HepG2 (cell line): ENCODE data around the gene LHX3. TPM values are rescaled to one million over a fixed set of nuclear protein-coding genes. Genes with fewer than 3 reads are reported as not detected.

Source experiments
- ATAC-seq: fragments of 200-7000 bp; cut with Tn5 transposase; 3 replicates; pipeline ENCODE4 v1.9.1; 2020; ENCODE audit warnings: mild to moderate bottlenecking, moderate library complexity
- BruUV-seq: library from RNA; stranded (reverse); fragments of 400-500 nt; replicated peaks from 2 replicates; lab custom pipeline; 2021; lab: Mats Ljungman, UMichigan
- CTCF ChIA-PET: fragments of 300-600 bp; formaldehyde crosslinking; extraction: SDS; loops from one replicate; lab custom pipeline; 2021; ENCODE audit warnings: low total read pairs, inconsistent platforms, low intra/inter-chr PET ratio; lab: Yijun Ruan, JAX
- POLR2A ChIA-PET: fragments of 350-600 bp; sonication (Branson Sonifier 250); formaldehyde crosslinking; loops from one replicate; lab custom pipeline; 2020; ENCODE audit warnings: antibody characterized with exemption, inconsistent platforms; lab: Yijun Ruan, JAX
- DNase-seq: peaks from one replicate; pipeline ENCODE4 v3.0.0-alpha.2; 2015; ENCODE audit warnings: low spot score
- FAIRE-seq: peaks from 3 replicates; lab custom pipeline; 2011; peaks lifted over from hg19 to GRCh38; lab: Jason Lieb, UNC
- H2AFZ ChIP-seq: one replicate; pipeline ENCODE4 v1.6.1; 2011; ENCODE audit warnings: low read length, inconsistent platforms
- H3K27ac ChIP-seq: fragments of 300-600 bp; 3 replicates; pipeline ENCODE4 v1.8.0; 2011; ENCODE audit warnings: mixed run types, mild to moderate bottlenecking, mixed read lengths, low read length, inconsistent platforms; ENCODE audit not compliant: insufficient read depth; ENCODE audit errors: extremely low read length
- H3K27me3 ChIP-seq, 2 experiments: fragments of 200-600 bp in 1 of 2; 2 replicates in 1 of 2; 3 replicates in 1 of 2; pipeline versions ENCODE4 v1.6.0 to v1.8.0; 2011; ENCODE audit warnings: low read length in 2 of 2, mild to moderate bottlenecking in 2 of 2, moderate library complexity in 2 of 2, inconsistent platforms in 1 of 2; ENCODE audit not compliant: insufficient read depth in 2 of 2, control insufficient read depth in 1 of 2
- H3K36me3 ChIP-seq, 2 experiments: fragments of 200-600 bp in 1 of 2; replicated peaks in 1 of 2; 2 replicates in 1 of 2; 3 replicates in 1 of 2; pipeline versions ENCODE4 v1.5.1 to v1.8.0; 2011; ENCODE audit warnings: low read length in 2 of 2, inconsistent platforms in 1 of 2; ENCODE audit not compliant: insufficient read depth in 2 of 2, control insufficient read depth in 1 of 2
- H3K4me1 ChIP-seq: 2 replicates; pipeline ENCODE4 v1.5.1; 2012; ENCODE audit warnings: low read length, inconsistent platforms; ENCODE audit not compliant: insufficient read depth
- H3K4me2 ChIP-seq: 2 replicates; pipeline ENCODE4 v1.6.0; 2011; ENCODE audit warnings: low read depth, low read length, inconsistent platforms
- H3K4me3 ChIP-seq, 3 experiments: fragments of 200-600 bp in 1 of 3; sonication (generic), shearing (Covaris generic) in 1 of 3; replicated peaks in 1 of 3; 2 replicates each; pipeline ENCODE4 v1.5.1; 2011 to 2016; ENCODE audit warnings: low read length in 3 of 3, inconsistent platforms in 2 of 3, low read depth in 2 of 3, mild to moderate bottlenecking in 2 of 3, control low read depth in 1 of 3, mixed read lengths in 1 of 3; ENCODE audit not compliant: insufficient read depth in 1 of 3
- H3K79me2 ChIP-seq: one replicate; pipeline ENCODE4 v1.6.1; 2011; ENCODE audit warnings: low read length, inconsistent platforms; ENCODE audit not compliant: insufficient read depth
- H3K9ac ChIP-seq: 2 replicates; pipeline ENCODE4 v1.6.0; 2011; ENCODE audit warnings: mild to moderate bottlenecking, low read depth, low read length, inconsistent platforms; ENCODE audit not compliant: insufficient read depth
- H3K9me3 ChIP-seq: 2 replicates; pipeline ENCODE4 v1.5.1; 2012; ENCODE audit warnings: mild to moderate bottlenecking, low read length
- H4K20me1 ChIP-seq: 2 replicates; pipeline ENCODE4 v1.6.0; 2011; ENCODE audit warnings: inconsistent platforms, mild to moderate bottlenecking, low read length, moderate library complexity; ENCODE audit not compliant: insufficient read depth
- ATAD3A ChIP-seq: sonication (generic); formaldehyde crosslinking; IDR thresholded peaks from 2 replicates; pipeline ENCODE4 v1.4.0; 2020; ENCODE audit warnings: missing genetic modification reagents
- BORCS8-MEF2B ChIP-seq: sonication (generic); formaldehyde crosslinking; IDR thresholded peaks from 2 replicates; pipeline ENCODE4 v1.8.0; 2022; ENCODE audit warnings: mild to moderate bottlenecking, missing genetic modification reagents
- MXI1 ChIP-seq: IDR thresholded peaks from 3 replicates; pipeline ENCODE4 v1.6.1; 2012; ENCODE audit warnings: low read depth, low read length, inconsistent platforms, borderline replicate concordance
- NBN ChIP-seq: fragments of 450-650 bp; conservative IDR thresholded peaks from 2 replicates; pipeline ENCODE4 v1.6.1; 2017
- NCOA5 ChIP-seq: sonication (generic); formaldehyde crosslinking; IDR thresholded peaks from 2 replicates; pipeline ENCODE4 v1.4.0; 2020; ENCODE audit warnings: missing genetic modification reagents
- SMC3 ChIP-seq: IDR thresholded peaks from 2 replicates; pipeline ENCODE4 v1.6.1; 2011; ENCODE audit warnings: low read length, improper control_type of control experiment
- SOX6 ChIP-seq, 2 experiments: fragments of 450-650 bp in 1 of 2; sonication (generic) in 1 of 2; formaldehyde crosslinking in 1 of 2; IDR thresholded peaks; 2 replicates each; pipeline versions ENCODE4 v1.4.0 to v1.6.1; 2017 to 2020; ENCODE audit warnings: antibody characterized with exemption in 1 of 2, mild to moderate bottlenecking in 1 of 2, missing genetic modification reagents in 1 of 2
- SP2 ChIP-seq: sonication (generic); formaldehyde crosslinking; IDR thresholded peaks from 2 replicates; pipeline ENCODE4 v1.5.1; 2020; ENCODE audit warnings: mild to moderate bottlenecking, missing genetic modification reagents
- ZBTB21 ChIP-seq: sonication (generic); formaldehyde crosslinking; IDR thresholded peaks from 2 replicates; pipeline ENCODE4 v1.4.0; 2020; ENCODE audit warnings: missing genetic modification reagents
- ZBTB7A ChIP-seq: sonication (generic); formaldehyde crosslinking; IDR thresholded peaks from 2 replicates; pipeline ENCODE4 v1.8.0; 2022; ENCODE audit warnings: mild to moderate bottlenecking, missing genetic modification reagents
- ZNF383 ChIP-seq: sonication (generic); formaldehyde crosslinking; IDR thresholded peaks from 2 replicates; pipeline ENCODE4 v1.4.0; 2020; ENCODE audit warnings: missing genetic modification reagents, mild to moderate bottlenecking, borderline replicate concordance
- ZNF550 ChIP-seq: sonication (generic); formaldehyde crosslinking; IDR thresholded peaks from 2 replicates; pipeline ENCODE4 v1.4.0; 2020; ENCODE audit warnings: mild to moderate bottlenecking, missing genetic modification reagents, borderline replicate concordance
- WGBS: methylation state at CpG from one replicate; pipeline ENCODE4 v1.1.6; 2017; ENCODE audit warnings: low lambda C conversion rate; 5-methylcytosine and 5-hydroxymethylcytosine counted together
- in situ Hi-C: cut with HindIII; loops from 2 replicates; pipeline ENCODE4 v1.10.0; 2017; ENCODE audit warnings: low pct_unique_long_range_greater_than_20kb; ENCODE audit not compliant: extremely low pct_ligation_motif_present
- intact Hi-C: fragments of 100-400 bp; cut with micrococcal nuclease; formaldehyde crosslinking; loops from one replicate; pipeline ENCODE4 v1.10.0; 2022; ENCODE audit not compliant: unreplicated experiment
- polyA plus RNA-seq, 8 experiments: library from polyadenylated mRNA; depleted of rRNA in 3 of 8; stranded (reverse) in 7 of 8; unstranded in 1 of 8; fragments of >200 nt; fragmentation: Illumina TruSeq in 4 of 8; extraction: Trizol in 4 of 8; gene quantifications; 2 replicates each; pipeline versions ENCODE4 v1.2.1 to v1.2.3, GENCODE V29; 2011 to 2016; ENCODE audit warnings: low read depth in 4 of 8, missing spikeins in 1 of 8, mixed read lengths in 1 of 8; ENCODE audit not compliant: insufficient read depth in 1 of 8
- total RNA-seq, 5 experiments: library from RNA; depleted of rRNA; stranded (reverse); fragments of >200 nt; fragmentation: Illumina TruSeq; extraction: Trizol; gene quantifications; 2 replicates each; pipeline ENCODE4 v1.2.3, GENCODE V29; 2016; ENCODE audit warnings: low read depth in 1 of 5
- TF ChIP-seq, protein P1 (sequence below): sonication (generic); formaldehyde crosslinking; IDR thresholded peaks from 2 replicates; pipeline ENCODE4 v1.4.0; 2020; ENCODE audit warnings: missing genetic modification reagents, borderline replicate concordance
- TF ChIP-seq, protein P2 (sequence below): sonication (generic); formaldehyde crosslinking; IDR thresholded peaks from 2 replicates; pipeline ENCODE4 v1.4.0; 2020; ENCODE audit warnings: mild to moderate bottlenecking, missing genetic modification reagents
- TF ChIP-seq, protein P3 (sequence below): sonication (generic); formaldehyde crosslinking; conservative IDR thresholded peaks from 2 replicates; pipeline ENCODE4 v1.4.0; 2020; ENCODE audit warnings: mild to moderate bottlenecking, missing genetic modification reagents, moderate library complexity
- TF ChIP-seq, protein P4 (sequence below): conservative IDR thresholded peaks from 2 replicates; pipeline ENCODE4 v1.6.1; 2018; ENCODE audit warnings: missing genetic modification reagents

Gene LHX3
- total and polyA plus RNA-seq, 2 of the 13 experiments (the other 11 are each of a cell fraction or from before 2014, with no cell fraction given) = not detected

DNA sequence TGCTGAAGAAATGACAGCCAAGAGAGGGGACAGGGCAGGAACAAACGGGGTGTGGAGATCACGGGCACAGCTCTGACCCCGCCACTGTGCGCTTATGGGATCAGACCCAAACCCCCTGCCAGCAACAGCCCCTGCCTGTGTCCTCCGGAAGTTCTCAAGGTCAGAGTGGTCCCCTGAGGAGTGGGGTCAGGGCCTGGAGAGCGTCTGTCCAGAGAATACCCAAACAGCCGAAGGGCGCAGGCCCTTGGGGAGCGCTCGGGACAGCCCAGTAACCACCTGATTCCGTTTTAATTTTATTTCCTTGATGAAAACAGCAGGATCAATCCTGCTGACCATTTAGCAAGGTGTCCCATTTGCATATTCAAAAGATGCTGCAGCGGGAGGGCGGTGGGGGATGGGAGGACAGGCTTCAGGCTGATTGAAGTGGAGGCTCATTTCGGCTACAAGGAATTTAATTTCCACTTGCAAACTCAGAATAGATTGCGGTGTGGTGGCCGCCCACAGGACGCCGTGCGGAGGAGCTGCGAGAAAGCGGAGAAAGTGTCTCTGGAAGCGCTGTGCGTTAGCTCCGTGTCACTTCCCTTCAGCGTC lies 53.6 kb downstream of the LHX3 start:
- BruUV-seq = no TSS peak
- in situ Hi-C loops = no loop called here
- TF ChIP-seq, protein P1, sequence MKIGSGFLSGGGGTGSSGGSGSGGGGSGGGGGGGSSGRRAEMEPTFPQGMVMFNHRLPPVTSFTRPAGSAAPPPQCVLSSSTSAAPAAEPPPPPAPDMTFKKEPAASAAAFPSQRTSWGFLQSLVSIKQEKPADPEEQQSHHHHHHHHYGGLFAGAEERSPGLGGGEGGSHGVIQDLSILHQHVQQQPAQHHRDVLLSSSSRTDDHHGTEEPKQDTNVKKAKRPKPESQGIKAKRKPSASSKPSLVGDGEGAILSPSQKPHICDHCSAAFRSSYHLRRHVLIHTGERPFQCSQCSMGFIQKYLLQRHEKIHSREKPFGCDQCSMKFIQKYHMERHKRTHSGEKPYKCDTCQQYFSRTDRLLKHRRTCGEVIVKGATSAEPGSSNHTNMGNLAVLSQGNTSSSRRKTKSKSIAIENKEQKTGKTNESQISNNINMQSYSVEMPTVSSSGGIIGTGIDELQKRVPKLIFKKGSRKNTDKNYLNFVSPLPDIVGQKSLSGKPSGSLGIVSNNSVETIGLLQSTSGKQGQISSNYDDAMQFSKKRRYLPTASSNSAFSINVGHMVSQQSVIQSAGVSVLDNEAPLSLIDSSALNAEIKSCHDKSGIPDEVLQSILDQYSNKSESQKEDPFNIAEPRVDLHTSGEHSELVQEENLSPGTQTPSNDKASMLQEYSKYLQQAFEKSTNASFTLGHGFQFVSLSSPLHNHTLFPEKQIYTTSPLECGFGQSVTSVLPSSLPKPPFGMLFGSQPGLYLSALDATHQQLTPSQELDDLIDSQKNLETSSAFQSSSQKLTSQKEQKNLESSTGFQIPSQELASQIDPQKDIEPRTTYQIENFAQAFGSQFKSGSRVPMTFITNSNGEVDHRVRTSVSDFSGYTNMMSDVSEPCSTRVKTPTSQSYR = no peak
- TF ChIP-seq ATAD3A = no peak
- no peak for TF ChIP-seq SP2 (CRISPR knock-in tag)
- no peak for TF ChIP-seq ZNF383 (CRISPR knock-in tag)
- no peak for TF ChIP-seq NCOA5
- no peak for TF ChIP-seq MXI1
- TF ChIP-seq ZNF550 (CRISPR knock-in tag) = no peak
- TF ChIP-seq, protein P2, sequence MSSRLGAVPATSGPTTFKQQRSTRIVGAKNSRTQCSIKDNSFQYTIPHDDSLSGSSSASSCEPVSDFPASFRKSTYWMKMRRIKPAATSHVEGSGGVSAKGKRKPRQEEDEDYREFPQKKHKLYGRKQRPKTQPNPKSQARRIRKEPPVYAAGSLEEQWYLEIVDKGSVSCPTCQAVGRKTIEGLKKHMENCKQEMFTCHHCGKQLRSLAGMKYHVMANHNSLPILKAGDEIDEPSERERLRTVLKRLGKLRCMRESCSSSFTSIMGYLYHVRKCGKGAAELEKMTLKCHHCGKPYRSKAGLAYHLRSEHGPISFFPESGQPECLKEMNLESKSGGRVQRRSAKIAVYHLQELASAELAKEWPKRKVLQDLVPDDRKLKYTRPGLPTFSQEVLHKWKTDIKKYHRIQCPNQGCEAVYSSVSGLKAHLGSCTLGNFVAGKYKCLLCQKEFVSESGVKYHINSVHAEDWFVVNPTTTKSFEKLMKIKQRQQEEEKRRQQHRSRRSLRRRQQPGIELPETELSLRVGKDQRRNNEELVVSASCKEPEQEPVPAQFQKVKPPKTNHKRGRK = no peak
- TF ChIP-seq BORCS8-MEF2B = no peak
- TF ChIP-seq SOX6 (IDR thresholded peaks at IDR 0.05) = no peak
- no peak for TF ChIP-seq SOX6 (CRISPR knock-in tag; IDR thresholded peaks at IDR 0.05)
- no peak for TF ChIP-seq ZBTB7A
- TF ChIP-seq SMC3 = no peak
- TF ChIP-seq, protein P3, sequence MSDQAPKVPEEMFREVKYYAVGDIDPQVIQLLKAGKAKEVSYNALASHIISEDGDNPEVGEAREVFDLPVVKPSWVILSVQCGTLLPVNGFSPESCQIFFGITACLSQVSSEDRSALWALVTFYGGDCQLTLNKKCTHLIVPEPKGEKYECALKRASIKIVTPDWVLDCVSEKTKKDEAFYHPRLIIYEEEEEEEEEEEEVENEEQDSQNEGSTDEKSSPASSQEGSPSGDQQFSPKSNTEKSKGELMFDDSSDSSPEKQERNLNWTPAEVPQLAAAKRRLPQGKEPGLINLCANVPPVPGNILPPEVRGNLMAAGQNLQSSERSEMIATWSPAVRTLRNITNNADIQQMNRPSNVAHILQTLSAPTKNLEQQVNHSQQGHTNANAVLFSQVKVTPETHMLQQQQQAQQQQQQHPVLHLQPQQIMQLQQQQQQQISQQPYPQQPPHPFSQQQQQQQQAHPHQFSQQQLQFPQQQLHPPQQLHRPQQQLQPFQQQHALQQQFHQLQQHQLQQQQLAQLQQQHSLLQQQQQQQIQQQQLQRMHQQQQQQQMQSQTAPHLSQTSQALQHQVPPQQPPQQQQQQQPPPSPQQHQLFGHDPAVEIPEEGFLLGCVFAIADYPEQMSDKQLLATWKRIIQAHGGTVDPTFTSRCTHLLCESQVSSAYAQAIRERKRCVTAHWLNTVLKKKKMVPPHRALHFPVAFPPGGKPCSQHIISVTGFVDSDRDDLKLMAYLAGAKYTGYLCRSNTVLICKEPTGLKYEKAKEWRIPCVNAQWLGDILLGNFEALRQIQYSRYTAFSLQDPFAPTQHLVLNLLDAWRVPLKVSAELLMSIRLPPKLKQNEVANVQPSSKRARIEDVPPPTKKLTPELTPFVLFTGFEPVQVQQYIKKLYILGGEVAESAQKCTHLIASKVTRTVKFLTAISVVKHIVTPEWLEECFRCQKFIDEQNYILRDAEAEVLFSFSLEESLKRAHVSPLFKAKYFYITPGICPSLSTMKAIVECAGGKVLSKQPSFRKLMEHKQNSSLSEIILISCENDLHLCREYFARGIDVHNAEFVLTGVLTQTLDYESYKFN (CRISPR knock-in tag) = no peak
- no peak for TF ChIP-seq ZBTB21
- TF ChIP-seq NBN = no peak
- TF ChIP-seq, protein P4, sequence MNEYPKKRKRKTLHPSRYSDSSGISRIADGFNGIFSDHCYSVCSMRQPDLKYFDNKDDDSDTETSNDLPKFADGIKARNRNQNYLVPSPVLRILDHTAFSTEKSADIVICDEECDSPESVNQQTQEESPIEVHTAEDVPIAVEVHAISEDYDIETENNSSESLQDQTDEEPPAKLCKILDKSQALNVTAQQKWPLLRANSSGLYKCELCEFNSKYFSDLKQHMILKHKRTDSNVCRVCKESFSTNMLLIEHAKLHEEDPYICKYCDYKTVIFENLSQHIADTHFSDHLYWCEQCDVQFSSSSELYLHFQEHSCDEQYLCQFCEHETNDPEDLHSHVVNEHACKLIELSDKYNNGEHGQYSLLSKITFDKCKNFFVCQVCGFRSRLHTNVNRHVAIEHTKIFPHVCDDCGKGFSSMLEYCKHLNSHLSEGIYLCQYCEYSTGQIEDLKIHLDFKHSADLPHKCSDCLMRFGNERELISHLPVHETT (CRISPR knock-in tag) = no peak

More for the DNA sequence above, 53.6 kb downstream of the LHX3 start:
- peaks cover 9 to 62% of the 10 kb centered on the region in 2 experiments; a peak in 4 of 5 replicates for H3K27me3 ChIP-seq
- DNase-seq (no peak), ATAC-seq (no peak), FAIRE-seq (no peak)
- ChIA-PET POLR2A (no interaction called here), CTCF (no interaction called here)
- no peak overlapping the region for H3K4me3 ChIP-seq
- H2AFZ ChIP-seq = no peak overlapping the region
- no peak overlapping the region for H3K4me2 ChIP-seq
- no peaks in the 10 kb centered on the region for H3K36me3 ChIP-seq
- H4K20me1 ChIP-seq = no peaks in the 10 kb centered on the region
- no peaks in the 10 kb centered on the region for H3K9me3 ChIP-seq
- no peaks in the 10 kb centered on the region for H3K79me2 ChIP-seq
- H3K4me1 ChIP-seq = peaks cover 15% of the 10 kb centered on the region
- no peak overlapping the region for H3K9ac ChIP-seq
- intact Hi-C loops = no loop called here
- 61% methylated on average over 21 of the region's 25 CpGs for WGBS
- no peak overlapping the region for H3K27ac ChIP-seq
